ENCODE results near the gene P4HA2.

Gene P4HA2

DNA sequence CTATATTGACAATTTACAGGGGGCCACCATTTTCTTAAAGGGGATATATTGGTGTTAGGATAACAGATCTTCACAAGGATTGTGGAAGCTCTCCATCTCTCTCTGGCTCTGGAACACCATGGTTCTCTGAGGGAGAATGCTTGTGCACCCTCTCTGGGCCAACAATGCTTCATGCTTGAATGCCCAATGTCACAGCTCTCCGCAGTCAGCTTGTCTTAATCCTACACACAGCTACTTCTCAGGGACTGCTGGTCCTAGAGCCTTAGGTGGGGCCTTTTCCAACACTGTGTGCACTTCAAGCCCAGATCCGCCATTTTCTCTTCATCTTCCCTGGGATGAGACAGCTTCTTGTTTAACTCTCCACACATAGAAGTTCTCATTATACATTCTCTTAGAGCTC, 22.9 kb upstream of the P4HA2 start:
- no peak for DNase-seq (ENCODE audit: low read depth)

- DNase-seq (ENCODE audit: low read depth), result no peak
These were observed 19.2 kb upstream of the P4HA2 start for GRCh38 chr5:132246806-132247205.

GRCh38 chr5:132245593-132245992, 17.9 kb upstream of the P4HA2 start:
- no peak for DNase-seq (ENCODE audit: low read depth)

DNA sequence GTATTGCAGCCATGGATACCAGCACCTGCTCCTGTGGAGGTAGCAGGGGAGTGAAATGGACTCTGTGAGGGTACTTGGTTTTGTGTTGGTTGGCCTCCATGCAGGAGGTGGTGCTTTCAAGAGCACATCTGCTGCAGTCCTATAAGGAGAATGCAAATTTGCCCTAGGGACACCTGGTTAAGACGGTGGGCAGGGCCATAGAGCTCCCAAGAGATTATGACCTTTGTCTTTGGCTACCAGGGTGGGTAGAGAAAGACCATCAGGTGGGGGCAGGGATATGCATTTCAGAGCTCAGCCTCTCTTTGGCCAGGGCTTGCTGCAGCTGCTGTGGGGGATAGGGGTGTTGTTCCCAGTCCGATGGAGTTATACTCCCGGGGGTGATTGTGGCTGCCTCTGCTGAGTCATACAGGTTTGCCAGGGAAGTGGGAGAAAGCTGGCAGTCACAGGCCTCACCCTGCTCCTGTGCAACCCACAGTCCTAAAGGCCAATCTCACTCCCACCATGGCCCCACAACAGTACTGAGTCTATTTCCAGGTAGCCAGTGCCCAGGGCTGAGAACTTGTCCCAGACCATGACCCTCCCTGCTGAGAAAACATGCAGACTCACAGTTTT, 15.8 kb upstream of the P4HA2 start:
- no peak for DNase-seq (ENCODE audit: low read depth)

- DNase-seq (ENCODE audit: low read depth), result no peak
These were observed 12.1 kb upstream of the P4HA2 start for GRCh38 chr5:132239776-132240175.

DNA sequence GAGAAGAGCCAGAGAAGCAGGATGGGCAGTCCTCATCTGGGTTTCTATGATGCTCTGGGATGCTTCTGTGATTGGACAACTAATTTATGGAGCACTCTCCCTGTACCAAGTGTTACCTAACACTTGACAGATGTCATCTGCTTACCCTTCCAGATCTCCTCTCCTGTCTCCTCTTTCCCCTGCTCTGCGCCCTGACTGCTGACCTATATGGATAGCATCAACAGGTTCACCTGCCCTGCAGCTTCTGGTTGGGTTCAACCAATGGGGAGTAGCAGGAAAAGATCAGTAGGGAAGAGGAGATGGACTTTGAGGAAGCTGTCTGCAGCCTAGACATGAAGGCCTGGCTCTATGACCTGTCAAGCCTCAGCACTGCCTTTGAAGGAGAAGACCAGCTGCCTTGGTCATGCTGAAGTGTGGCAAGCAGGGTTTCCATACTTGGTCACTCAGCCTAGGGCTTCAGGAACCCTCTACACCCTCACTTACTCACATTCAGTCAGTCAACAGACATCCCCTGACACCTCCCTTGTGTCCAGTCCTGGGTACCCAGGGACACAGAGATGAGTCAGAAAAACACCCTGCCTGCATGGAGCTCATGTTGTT, 11.3 kb upstream of the P4HA2 start:
- no peak for DNase-seq (ENCODE audit: low read depth)

GRCh38 chr5:132238169-132238744, 10.6 kb upstream of the P4HA2 start:
- no peak for DNase-seq (ENCODE audit: low read depth)

DNA sequence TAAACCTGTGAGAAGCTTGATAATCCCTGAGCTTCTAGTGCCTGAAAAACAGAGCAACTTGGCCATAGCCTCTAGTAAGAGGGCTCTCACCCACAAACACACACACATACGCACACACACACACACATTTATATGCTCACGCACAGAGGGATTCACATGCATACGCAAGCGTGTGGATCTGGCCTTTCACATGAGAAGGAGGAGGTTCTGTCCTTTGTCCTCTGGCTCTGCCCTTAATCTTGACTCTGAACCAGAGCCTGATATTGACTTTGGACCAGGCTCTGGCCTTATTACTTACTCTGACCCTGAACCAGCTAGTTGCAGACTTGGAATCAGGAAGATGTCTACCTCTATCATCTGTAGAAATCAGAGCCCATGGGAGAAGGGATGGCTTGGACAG, 10.0 kb upstream of the P4HA2 start:
- no peak for DNase-seq (ENCODE audit: low read depth)

- DNase-seq (ENCODE audit: low read depth), result no peak
These were observed 9.5 kb upstream of the P4HA2 start for GRCh38 chr5:132237141-132237540.

DNA sequence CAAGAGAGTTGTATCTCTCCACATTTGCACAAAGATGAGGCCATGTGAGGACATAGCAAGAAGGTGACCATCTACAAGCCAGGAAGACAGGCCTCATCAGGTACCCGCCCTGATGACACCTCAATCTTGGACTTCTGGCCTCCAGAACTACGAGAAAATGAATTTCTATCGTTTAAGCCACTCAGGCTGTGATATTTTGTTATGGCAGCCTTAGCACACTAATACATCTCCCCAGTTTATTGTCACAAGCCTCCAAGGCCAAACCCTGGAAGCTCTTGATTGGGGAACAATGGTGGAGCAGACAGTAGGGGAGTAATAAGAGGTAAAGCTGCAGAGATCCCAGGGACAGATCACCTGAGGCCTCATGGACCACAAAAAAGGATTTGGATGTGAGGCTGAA, 7.7 kb upstream of the P4HA2 start:
- no peak for DNase-seq (ENCODE audit: low read depth)

DNA sequence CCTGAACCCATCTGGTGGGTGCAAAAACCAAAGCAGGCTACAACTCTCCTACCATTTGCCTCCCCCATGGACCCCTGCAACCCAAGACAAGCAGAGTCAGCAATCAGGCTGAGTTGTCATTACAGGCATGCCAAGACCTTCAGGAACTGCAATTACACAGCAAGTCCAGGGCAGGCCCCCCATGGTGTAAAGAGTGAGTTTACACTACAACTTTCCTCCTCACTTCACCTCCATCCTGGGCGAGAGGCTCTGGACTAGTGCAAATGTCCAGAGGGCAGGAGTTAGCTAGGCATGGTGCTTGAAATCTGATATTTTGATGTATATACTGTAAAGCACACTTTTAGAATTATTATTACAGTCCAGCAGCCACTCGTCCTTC, 7.0 kb upstream of the P4HA2 start:
- no peak for DNase-seq (ENCODE audit: low read depth)

DNA sequence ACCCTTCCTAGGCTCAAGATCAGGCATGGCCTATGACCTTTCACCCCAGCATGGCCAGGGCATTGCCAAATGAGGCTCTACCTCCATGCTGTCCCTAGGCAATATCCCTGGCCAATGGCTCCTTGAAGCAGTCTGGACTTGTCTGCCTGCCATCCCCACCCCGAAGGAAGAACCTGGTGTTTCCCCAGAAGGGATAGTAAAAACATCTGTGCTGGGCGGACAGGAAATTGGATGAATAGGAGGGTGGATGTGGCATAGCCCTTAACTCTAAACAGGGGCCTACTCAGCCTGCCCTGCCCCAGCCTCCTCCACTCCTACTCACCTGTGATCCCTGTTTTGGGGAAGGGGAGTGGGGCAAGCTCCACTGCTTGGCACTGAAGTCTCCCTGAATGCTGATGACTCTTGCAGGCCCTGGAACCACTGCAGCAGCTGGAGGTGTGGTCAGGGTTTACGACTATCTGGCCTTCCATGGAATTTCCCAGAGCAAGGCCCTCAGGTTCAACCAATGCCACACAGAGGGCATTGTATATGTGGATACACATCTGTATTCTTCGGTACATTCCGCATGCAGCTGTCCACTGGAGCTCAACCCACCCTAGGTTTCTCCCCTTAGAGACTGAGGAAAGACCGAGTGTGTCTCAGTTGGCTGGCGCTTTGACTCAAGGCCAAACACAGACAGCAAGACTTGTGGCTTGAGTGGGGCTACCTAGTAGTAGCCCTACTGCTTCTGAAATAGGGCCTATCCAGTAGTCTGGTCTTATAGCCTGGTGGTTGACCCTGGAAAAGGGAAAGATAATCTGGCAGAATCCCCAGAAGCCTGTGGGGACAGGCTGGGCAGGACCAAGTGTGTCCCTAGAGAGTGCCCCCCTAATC, 6.4 kb upstream of the P4HA2 start:
- no peak for DNase-seq (ENCODE audit: low read depth)

DNA sequence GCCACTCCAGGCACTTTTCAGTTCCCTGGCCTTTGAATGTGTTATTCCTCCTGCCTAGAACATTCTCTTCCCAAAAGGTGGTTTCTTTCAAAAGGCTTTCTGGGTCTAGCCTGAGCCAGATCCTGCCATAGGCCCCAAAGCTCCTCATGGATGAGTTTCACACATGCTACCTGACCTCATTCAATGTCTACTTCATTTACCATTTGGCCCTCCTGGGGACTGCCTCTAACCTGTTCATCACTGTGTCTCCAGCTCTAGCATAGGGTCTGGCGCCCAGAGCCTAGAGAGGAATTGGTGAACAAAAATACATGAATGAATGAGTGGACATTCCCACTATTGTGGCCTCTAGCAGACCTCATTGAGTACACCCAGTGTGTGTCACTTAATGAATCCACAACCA, 5.4 kb upstream of the P4HA2 start:
- DNase-seq (ENCODE audit: low read depth), result no peak

DNA sequence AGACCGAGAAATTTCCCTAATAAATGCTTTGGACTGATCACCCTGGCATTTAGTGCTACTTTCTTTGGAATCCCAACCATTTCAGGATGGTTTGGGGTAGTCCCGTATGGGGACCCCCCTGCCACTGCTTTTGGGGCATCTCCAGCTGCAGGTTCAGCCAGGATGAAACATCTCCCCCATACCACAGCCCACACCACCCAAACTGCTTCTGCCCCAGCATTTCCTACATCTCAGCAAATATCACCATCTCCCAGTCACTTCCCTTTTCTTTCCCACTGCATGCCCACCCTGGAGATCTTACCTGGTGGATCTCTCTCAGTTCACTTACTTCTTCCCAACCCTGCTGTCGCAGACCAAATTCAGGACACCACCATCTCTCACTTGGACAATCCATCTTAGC, 4.8 kb upstream of the P4HA2 start:
- DNase-seq (ENCODE audit: low read depth), result no peak

DNA sequence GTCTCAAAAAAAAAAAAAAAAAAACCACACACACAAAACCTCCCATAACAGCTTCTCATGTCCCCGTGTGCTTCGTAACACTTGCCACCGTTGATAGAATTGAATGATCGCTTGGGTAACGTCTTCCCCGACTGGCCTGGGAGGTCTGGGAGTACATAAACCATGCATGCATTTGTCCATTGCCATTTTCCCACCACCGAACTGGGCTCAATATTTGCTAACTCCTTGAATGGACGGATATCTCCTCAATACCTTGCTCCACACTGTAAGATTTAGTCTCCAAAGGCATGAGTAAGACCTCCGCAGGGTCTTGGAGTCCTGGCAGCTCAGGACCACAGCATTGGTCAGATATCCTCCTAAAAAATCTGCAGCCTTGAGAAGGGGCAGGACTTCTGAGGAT, 3.2 kb upstream of the P4HA2 start:
- DNase-seq (ENCODE audit: low read depth), result no peak

GRCh38 chr5:132229236-132229635, 1.6 kb upstream of the P4HA2 start:
- no peak for DNase-seq (ENCODE audit: low read depth)

DNA sequence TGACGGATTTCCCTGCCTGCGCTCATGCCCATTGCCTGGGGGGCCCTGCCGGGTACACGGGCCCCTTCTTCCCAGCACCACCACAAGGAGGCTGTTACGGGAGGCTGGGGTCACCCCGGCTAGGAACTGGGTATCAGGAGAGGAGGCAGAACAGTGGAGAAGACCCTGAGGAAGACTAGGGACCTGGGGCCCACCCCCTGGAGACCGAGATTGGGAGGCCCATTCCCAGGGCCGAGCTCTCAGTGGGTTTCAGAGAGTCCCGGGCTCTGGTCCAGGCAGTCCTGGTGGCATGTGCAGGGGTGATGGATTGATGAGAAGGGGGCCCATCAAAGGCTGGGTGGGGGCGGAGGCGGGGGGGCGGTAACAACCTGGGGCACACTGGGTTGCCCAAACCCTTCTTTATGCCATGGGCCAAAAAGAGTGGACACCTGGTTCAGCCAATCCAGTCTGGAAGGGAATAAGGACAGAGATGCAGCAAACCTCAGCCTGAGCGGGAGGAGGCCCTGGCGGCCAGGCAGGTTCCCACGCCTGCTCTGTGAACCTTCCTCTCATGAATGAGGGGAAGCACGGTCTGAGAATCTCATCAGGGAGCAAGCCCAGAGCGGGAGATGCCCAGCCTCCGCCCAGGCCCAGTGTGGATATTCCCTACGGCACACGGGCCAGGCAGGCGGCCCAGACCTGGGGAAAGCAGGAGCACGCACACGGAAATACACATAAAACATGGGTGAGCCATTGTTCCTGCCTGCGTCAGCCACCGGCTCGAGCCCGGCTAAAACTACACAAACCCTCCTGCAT, 785 bp upstream of the P4HA2 start:
- DNase-seq (ENCODE audit: low read depth), result no peak

DNA sequence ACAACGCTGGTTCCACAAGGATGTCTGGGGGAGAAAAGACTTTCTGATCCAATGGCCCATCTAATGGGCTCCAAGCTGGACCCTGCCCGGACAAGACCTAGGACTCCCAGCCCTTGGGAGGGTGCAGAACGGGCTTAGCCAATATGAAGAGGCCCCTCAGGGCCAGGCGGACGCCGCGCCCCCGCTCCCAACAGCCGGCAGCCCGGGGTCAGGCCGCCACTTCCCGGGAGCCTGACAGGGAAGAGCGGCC, 493 bp downstream of the P4HA2 start:
- no peak for DNase-seq (ENCODE audit: low read depth)

- DNase-seq (ENCODE audit: low read depth), result no peak
These were observed 978 bp downstream of the P4HA2 start for GRCh38 chr5:132226516-132227234.

DNA sequence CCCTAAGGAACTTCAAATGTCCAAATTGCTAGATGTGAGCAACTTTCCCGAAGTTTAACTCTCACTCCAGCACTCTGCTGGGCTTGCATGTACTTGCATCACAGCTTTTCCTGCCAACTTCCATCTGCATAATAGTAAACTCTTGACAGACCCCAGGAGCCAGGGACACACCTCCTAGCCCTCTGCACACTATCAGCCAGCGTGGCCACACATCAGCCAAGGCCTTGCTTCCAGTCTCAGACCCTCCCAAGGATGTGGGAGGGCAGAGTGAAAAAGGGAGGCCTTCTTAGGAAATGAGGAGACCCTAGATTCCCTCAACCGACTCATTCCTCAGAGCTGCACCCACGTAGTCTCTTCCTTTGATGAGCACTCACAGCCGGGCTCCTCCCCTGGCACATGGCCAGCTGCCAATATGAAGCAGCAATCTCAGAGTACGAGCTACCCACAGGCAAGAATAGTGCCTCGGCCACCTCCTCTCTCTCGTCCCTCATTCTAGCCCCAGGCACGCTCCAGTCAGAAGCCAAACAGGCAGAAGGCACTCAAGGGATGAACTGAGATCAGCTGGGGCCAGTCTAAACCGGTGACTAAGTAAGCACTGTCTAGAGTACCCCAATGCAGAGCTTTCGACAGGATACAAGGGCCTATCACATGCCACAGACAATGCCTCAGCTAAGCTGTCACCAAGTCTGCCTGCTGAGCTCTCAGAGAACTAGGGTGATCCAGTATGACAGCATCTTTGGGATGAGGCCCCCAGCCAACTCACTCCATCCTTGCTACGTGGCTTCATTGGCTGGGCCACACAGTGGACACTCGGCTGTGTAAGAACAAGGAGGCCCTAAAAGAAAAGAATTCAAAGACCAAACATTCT, 2.3 kb downstream of the P4HA2 start:
- no peak for DNase-seq (ENCODE audit: low read depth)

GRCh38 chr5:132224716-132225115, 2.9 kb downstream of the P4HA2 start:
- DNase-seq (ENCODE audit: low read depth), result no peak

Data from HS-27A (cell line).